ENCODE results near the gene WNK2. TPM values are rescaled to one million over a fixed set of nuclear protein-coding genes. Genes with fewer than 3 reads are reported as not detected.
A peak's percentile ranks its signal among the peaks of the same experiment; 100 is the strongest.

The WNK2 gene
- total RNA-seq, 4 donors from 2014 or later: 0.28 to 1.7 (median 0.47) TPM

DNA sequence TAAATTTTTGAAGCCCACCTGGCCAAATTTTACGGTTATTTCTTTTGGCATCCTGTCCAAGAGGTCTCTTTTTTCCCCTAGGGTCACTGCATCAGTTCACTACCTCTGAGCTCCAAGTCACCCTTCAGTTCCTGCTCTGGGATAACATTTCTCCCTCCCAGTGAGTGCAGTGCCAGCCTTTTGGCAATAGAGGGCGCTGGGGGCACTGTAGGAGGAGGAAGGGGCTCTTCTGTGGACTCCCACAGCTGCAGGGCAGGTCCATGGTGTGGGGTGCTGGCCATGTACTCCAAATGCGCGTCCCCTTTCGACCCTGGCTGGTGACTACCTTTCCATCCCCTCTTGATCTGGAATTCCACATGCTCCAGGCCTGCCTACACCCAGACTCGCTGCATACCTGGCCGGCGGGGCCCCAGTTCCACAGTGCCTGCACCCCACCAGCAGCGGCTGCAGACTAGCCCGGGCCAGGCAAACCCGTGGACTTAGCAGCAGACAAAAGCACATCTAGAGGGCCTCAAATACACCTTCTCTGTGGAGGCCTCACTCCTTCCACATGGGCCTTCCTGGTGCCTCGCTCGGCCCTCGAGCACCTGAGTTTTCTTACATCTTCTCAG is 29.5 kb upstream of the WNK2 start:
- TF ChIP-seq, protein P1, sequence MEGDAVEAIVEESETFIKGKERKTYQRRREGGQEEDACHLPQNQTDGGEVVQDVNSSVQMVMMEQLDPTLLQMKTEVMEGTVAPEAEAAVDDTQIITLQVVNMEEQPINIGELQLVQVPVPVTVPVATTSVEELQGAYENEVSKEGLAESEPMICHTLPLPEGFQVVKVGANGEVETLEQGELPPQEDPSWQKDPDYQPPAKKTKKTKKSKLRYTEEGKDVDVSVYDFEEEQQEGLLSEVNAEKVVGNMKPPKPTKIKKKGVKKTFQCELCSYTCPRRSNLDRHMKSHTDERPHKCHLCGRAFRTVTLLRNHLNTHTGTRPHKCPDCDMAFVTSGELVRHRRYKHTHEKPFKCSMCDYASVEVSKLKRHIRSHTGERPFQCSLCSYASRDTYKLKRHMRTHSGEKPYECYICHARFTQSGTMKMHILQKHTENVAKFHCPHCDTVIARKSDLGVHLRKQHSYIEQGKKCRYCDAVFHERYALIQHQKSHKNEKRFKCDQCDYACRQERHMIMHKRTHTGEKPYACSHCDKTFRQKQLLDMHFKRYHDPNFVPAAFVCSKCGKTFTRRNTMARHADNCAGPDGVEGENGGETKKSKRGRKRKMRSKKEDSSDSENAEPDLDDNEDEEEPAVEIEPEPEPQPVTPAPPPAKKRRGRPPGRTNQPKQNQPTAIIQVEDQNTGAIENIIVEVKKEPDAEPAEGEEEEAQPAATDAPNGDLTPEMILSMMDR (IDR thresholded peaks at IDR 0.05): no peak
- ATAC-seq (ENCODE audit: low FRiP score): no peak
- DNase-seq (ENCODE audit: low spot score): no peak

DNA sequence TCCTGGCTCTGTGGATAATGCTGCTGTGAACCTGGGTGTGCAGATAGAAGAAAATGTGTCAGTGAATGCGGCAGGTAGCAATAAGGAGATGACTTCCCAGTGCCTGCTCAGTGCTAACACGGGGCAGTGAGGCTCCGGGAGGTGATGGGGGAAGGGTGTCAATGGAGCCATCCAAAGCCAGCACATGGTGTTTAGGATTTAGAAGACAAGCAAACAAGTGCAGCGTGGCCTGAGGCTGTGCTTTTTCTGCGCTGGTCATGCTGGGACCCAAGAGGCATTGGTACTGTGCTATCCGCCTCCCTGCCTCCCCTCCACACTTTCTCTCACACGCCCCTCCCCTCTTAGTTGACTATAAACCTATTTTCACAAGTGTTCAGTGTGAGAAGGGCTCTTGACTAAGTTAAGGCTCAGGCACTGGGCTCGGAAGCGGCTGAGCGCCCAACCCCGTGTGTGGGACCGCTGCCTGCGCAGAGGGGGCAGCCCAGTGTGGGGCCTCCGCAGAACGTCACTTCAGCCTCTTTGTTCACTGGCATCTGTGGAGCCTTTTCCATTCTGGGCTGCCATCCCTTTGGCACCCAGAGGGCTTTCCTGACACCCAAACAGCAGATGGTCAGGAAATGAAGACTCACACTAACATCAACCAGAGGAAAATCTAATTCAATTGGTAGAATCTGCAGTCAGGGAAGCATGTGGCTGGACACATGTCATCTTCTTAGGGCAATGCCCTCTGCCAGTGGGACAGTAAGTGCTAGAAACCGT is 28.0 kb upstream of the WNK2 start:
- TF ChIP-seq, protein P1 (IDR thresholded peaks at IDR 0.05): no peak
- DNase-seq (ENCODE audit: low spot score) (no peak), ATAC-seq (ENCODE audit: low FRiP score) (no peak)

DNA sequence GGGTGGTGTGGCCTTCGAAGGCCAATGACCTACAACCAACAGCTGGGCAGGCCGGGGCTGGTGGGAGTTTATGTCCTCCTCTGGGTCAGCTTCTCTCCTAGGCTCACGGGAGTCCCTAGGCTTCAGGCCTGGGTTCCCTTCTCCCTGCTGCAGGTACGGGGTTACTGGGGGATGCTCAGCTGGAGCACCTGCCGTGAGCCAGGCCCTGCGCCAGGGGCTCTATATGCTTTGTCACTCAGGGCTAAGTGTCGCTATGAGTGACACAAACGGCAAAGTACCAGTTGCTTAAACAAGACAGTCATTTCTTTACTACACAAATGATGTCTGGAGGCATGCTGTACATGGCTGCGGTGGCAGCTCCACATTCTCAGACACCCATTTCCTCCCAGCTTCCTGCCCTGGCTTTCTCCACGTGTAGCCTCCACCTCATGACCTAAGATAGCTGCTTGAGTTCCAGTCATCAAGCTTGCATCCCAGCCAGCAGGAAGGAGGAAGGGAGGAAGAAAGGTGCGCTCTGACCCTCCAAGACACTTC is 27.4 kb upstream of the WNK2 start:
- no peak for ATAC-seq (ENCODE audit: low FRiP score)

DNA sequence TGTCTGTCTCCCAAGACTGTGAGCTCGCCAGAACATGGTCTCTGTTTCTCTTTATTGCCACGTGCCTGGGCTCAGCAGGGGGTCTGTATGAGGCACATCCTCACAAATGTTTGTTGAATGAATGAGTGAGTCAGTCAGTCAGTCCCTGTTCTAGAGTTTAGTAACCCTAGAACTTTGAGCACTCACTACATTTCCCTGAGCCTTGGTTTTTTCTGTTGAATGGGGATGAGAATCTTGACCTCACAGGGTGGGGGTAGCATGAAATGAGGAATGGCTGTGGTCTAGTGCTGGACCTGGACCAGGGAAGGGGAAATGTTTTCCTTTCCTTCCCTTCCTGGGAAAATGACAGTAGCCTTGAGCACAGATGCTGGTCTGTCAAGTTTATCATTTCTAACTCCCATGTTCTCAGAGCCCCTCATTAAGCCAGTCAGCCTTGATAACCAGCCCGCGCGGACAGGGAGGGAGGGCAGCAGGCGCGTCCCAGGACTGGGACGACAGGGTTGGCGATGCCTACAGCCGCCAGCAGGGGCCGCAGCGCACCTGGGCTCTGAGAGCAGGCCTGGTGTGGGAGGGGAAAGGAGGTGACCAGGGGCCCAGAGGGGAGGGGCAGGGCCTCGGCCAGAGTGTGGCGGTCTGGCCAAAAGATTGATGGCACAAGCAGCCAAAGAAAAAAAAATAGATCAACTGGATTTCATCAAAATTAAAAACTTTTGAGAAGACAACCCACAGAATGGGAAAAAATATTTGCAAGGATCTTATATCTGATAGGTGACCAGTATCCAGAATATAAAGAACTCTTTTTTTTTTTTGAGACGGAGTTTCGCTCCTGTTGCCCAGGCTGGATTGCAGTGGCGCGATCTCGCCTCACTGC is 24.1 kb upstream of the WNK2 start:
- peak; percentile 66 for DNase-seq (ENCODE audit: low spot score)

More for the DNA sequence above, 27.4 kb upstream of the WNK2 start:
- DNase-seq (ENCODE audit: low spot score): no peak
- TF ChIP-seq, protein P1 (IDR thresholded peaks at IDR 0.05): no peak

DNA sequence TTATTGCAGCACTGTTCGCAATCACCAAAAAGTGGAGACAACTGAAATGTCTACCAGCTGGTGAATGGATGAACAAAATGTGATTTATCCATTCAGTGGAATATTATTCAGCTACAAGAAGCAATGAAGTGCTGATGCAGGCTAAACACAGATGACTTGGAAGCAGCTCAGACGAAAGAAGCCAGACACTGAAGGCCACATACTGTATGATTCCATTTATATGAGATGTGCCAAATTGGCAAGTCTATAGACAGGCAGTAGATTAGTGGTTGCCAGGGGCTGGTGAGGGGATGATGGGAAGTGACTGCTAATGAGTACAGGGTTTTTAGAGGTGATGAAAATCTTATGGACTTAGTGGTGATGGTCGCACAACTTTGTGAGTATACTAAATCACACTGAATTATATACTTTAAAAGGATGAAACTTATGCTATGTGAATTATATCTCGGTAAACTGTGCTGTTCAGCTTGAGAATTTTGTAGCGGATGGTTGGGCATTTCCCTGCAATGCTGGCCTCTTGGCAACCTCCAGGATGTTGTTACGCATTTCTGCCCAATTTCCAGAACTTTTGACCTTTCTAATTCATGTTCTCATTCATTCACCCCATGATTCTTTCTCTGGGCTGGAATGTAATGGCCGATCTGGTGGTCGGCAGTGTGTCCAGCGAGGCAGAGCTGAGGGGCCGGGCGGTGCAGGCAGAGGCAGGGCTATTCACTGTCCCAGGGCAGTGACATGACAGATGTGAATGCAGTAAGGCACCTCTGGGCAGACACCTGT is 22.0 kb upstream of the WNK2 start:
- TF ChIP-seq, protein P1 (IDR thresholded peaks at IDR 0.05): no peak
- ATAC-seq (ENCODE audit: low FRiP score): no peak
- no peak for DNase-seq (ENCODE audit: low spot score)

More for the DNA sequence above, 24.1 kb upstream of the WNK2 start:
- TF ChIP-seq, protein P1 (IDR thresholded peaks at IDR 0.05): peak in 1 of 3 donors; percentile 97
- ATAC-seq (ENCODE audit: low FRiP score): peak; percentile 95

DNA sequence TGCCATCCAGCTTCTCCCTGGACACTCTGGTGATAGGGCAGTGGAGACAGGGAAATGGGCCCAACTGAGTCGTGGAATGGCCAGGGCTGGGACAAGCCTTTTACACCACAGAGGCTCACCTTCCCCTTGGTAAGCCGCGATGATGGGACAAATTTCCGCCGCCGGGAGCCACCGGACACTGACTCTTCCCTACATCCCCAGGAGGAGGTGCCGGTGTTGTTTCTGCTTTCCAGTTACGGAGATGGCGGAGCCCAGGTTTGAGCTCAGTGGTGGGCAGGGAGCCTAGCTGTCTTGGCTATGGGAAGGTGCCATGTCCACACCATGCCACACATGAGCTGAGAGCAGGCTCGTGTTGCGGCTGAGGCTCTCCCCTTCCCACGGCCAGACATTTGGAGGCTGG is 19.9 kb upstream of the WNK2 start:
- ATAC-seq (ENCODE audit: low FRiP score) (no peak), DNase-seq (ENCODE audit: low spot score) (no peak)
- TF ChIP-seq, protein P1 (IDR thresholded peaks at IDR 0.05): no peak

Measured in omental fat pad (tissue), 4 donors.